LNCAP (cell line): ENCODE results near the gene EML6.
A peak's percentile ranks its signal among the peaks of the same experiment; 100 is the strongest.

Experiments
- TF ChIP-seq, protein P1 (sequence below): fragments of 450-650 bp; IDR thresholded peaks from 2 replicates; pipeline ENCODE4 v1.5.1; 2017; ENCODE audit warnings: mild to moderate bottlenecking

EML6 gene

DNA sequence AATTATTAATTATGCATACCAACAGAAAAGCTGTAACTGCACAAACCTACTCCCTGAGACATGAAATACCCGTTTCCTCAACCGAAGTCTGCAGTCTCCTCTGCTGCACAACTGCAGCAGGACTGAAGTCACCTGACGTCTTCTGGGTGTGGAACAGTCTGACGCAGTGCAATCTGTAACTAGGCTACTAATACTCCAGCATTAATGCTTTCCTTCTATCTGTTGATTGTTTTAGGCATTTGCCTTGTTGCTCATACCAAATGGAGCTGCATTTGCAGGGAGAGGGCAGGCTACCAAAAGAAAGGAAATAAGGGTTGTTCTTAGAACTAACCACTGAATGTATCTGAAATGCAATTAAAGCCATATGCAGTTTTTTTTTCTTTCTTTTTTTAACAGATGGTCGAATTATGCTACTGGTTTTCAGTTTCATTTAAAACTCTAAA is 286.7 kb downstream of the EML6 start:
- TF ChIP-seq, protein P1, sequence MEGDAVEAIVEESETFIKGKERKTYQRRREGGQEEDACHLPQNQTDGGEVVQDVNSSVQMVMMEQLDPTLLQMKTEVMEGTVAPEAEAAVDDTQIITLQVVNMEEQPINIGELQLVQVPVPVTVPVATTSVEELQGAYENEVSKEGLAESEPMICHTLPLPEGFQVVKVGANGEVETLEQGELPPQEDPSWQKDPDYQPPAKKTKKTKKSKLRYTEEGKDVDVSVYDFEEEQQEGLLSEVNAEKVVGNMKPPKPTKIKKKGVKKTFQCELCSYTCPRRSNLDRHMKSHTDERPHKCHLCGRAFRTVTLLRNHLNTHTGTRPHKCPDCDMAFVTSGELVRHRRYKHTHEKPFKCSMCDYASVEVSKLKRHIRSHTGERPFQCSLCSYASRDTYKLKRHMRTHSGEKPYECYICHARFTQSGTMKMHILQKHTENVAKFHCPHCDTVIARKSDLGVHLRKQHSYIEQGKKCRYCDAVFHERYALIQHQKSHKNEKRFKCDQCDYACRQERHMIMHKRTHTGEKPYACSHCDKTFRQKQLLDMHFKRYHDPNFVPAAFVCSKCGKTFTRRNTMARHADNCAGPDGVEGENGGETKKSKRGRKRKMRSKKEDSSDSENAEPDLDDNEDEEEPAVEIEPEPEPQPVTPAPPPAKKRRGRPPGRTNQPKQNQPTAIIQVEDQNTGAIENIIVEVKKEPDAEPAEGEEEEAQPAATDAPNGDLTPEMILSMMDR = no peak

DNA sequence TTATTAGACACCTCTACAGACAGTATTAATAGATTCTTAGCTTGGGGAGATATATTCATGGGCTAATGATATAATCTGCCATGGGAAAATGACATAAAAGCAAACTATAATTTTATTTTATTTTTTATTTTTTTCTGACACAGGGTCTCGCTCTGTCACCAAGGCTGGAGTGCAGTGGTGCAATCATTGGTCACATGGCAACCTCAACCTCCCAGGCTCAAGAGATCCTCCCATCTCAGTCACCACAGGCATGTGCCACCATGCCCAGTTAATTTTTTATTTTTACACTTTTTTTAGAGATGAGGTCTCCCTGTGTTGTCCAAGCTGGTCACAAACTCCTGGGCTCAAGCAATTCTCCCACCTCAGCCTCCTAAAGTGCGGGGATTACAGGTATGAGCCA is 287.5 kb downstream of the EML6 start:
- TF ChIP-seq, protein P1 = no peak

- TF ChIP-seq, protein P1 = no peak
These were observed 288.6 kb downstream of the EML6 start for GRCh38 chr2:55011831-55012671.

GRCh38 chr2:55012672-55013484 is 289.4 kb downstream of the EML6 start:
- TF ChIP-seq, protein P1 = no peak

DNA sequence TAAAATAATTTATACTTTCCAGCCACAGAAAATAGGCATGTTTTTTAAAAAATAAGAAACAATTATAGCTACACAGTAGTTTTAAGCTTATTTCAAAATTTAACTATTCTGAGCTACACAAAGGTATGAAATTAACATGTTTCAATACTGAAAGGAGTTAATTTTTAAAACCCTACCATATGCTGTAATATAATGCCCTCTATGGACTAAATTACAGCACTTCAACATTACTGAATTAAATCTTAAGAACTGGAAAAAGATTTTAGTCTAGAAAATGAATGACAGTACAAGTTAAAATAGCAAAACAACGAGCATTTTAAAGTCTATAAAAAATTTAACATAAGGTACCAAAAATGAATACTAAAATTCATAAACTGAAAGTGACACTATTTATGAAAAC is 290.5 kb downstream of the EML6 start:
- TF ChIP-seq, protein P1 = peak; percentile 34; the same call in 1 of the 2 replicates

DNA sequence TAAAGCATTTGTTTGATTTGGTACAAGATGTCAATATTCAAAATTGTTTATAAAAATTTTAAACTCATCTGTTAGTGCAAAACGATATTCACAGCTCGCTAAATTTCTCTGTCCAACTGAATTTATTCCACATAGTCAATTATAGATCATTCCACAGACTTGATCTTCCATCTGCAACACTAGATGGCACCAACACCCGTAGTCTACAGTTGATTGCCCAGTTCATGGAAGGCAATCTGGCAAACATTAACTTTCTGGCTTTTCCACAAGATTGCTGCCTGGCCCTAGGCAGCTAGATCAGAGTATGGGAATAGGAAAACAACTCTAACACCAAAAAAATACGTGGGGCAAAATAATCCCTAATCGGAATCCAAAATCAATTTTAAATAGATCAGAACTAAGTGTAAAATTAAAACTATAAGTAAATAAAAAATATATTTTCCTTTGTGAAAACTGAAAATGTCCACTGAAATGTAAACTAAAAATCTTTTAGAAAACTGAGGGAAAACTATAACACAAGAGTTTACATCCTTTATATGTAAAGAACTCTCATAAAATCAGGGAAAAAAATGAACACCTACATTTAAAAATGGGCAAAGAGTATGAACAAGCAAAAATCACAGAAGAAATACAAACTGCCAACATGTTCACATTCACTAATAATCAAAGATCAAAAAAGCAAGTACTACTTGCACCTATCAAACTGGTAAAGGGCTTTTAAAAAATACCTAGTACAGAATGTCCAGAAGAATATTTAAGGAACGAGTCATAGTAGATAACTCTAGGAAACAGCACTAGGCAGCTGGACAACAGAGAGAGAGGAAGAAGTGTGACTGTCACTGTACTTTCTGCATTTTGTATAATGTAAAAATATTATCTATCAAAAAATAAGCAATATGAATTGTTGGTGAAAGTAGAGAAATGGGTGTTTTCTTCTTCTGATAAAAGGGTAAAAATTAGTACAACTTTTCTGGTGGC is 291.8 kb downstream of the EML6 start:
- TF ChIP-seq, protein P1 = peak; percentile 51; the same call in 1 of the 2 replicates

GRCh38 chr2:55017428-55017827 is 294.0 kb downstream of the EML6 start:
- TF ChIP-seq, protein P1 = no peak
